OCI-LY3 (cell line): ENCODE results near the gene SLC2A13.

ENCODE experiments used
- H2AFZ ChIP-seq: fragments of 200-600, 300-600 bp; shearing (Covaris generic); 2 replicates; pipeline ENCODE4 v1.6.0; 2014; ENCODE audit warnings: antibody characterized with exemption, low read depth, low read length
- H3K27ac ChIP-seq: fragments of 200-600, 300-600 bp; sonication (generic); 2 replicates; pipeline ENCODE4 v1.5.1; 2014; ENCODE audit warnings: mild to moderate bottlenecking, low read length, moderate library complexity, mixed read lengths
- H3K27me3 ChIP-seq: fragments of 200-600, 300-600 bp; sonication (generic); 2 replicates; pipeline ENCODE4 v1.6.1; 2014; ENCODE audit warnings: low read depth, low read length, mixed read lengths
- H3K36me3 ChIP-seq: fragments of 200-600, 300-600 bp; sonication (generic); replicated peaks from 2 replicates; pipeline ENCODE3; 2014; ENCODE audit warnings: low read depth, low read length, mixed read lengths
- H3K4me1 ChIP-seq: fragments of 300-600, 200-600 bp; sonication (generic); 2 replicates; pipeline ENCODE4 v1.6.1; 2014; ENCODE audit warnings: low read length, mixed read lengths
- H3K4me2 ChIP-seq: fragments of 200-600, 300-600 bp; sonication (generic); 2 replicates; pipeline ENCODE4 v1.6.1; 2014; ENCODE audit warnings: low read length, mixed read lengths
- H3K4me3 ChIP-seq: fragments of 300-600, 200-600 bp; sonication (generic); 2 replicates; pipeline ENCODE4 v1.5.1; 2014; ENCODE audit warnings: antibody characterized with exemption, mild to moderate bottlenecking, low read length, moderate library complexity
- H3K79me2 ChIP-seq: fragments of 300-600, 200-600 bp; shearing (Covaris generic); 2 replicates; pipeline ENCODE4 v1.6.1; 2014; ENCODE audit warnings: mild to moderate bottlenecking, low read length, mixed read lengths
- H3K9ac ChIP-seq: fragments of 300-600, 200-600 bp; shearing (Covaris generic); 2 replicates; pipeline ENCODE4 v1.6.0; 2014; ENCODE audit warnings: mild to moderate bottlenecking, low read length, moderate library complexity
- H3K9me3 ChIP-seq: fragments of 200-600, 300-600 bp; shearing (Covaris generic); 2 replicates; pipeline ENCODE4 v1.6.1; 2014; ENCODE audit warnings: low read length, mixed read lengths; ENCODE audit not compliant: insufficient read depth
- H4K20me1 ChIP-seq: fragments of 200-600, 300-600 bp; sonication (generic); 2 replicates; pipeline ENCODE4 v1.6.1; 2016; ENCODE audit warnings: low read length, mixed read lengths; ENCODE audit not compliant: insufficient read depth
- EZH2phosphoT487 ChIP-seq: fragments of 200-600 bp; shearing (Covaris generic); IDR thresholded peaks from 2 replicates; pipeline ENCODE4 v1.6.1; 2018; ENCODE audit warnings: antibody characterized with exemption, mixed run types, low read depth
- TF ChIP-seq, protein P1 (sequence below): fragments of 200-600, 300-600 bp; sonication (generic); IDR thresholded peaks from 2 replicates; pipeline ENCODE4 v1.5.1; 2014; ENCODE audit warnings: antibody characterized with exemption, low read length, low read depth

Gene SLC2A13

DNA sequence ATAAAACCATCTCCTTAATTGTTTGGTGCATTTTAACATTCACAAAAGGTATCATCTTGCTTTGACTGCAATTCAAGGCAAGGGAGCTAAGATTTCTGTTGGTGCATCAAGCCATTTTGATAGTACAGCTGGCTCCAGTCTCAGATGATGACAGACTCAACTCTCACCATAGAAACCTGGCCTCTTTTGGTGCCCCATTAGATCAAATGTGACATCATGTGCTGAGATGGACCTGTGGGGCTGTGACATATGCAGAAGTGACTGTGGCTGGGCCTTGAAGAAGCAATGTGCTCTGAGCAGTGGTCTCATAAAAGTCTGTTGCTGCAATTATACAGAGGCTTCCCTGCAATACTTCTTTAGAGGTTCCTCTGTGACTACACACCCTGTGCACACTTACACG lies 88.4 kb downstream of the SLC2A13 start:
- no peak overlapping the region for H3K4me2 ChIP-seq
- TF ChIP-seq, protein P1, sequence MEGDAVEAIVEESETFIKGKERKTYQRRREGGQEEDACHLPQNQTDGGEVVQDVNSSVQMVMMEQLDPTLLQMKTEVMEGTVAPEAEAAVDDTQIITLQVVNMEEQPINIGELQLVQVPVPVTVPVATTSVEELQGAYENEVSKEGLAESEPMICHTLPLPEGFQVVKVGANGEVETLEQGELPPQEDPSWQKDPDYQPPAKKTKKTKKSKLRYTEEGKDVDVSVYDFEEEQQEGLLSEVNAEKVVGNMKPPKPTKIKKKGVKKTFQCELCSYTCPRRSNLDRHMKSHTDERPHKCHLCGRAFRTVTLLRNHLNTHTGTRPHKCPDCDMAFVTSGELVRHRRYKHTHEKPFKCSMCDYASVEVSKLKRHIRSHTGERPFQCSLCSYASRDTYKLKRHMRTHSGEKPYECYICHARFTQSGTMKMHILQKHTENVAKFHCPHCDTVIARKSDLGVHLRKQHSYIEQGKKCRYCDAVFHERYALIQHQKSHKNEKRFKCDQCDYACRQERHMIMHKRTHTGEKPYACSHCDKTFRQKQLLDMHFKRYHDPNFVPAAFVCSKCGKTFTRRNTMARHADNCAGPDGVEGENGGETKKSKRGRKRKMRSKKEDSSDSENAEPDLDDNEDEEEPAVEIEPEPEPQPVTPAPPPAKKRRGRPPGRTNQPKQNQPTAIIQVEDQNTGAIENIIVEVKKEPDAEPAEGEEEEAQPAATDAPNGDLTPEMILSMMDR: no peak
- TF ChIP-seq EZH2phosphoT487: no peak
- no peaks in the 10 kb centered on the region for H3K36me3 ChIP-seq
- H4K20me1 ChIP-seq: no peaks in the 10 kb centered on the region
- H3K27ac ChIP-seq: no peak overlapping the region
- H3K4me1 ChIP-seq: peaks cover 18% of the 10 kb centered on the region
- H3K4me3 ChIP-seq: no peak overlapping the region
- H2AFZ ChIP-seq: no peak overlapping the region
- H3K79me2 ChIP-seq: no peaks in the 10 kb centered on the region
- H3K27me3 ChIP-seq: no peaks in the 10 kb centered on the region
- no peak overlapping the region for H3K9ac ChIP-seq
- no peaks in the 10 kb centered on the region for H3K9me3 ChIP-seq

DNA sequence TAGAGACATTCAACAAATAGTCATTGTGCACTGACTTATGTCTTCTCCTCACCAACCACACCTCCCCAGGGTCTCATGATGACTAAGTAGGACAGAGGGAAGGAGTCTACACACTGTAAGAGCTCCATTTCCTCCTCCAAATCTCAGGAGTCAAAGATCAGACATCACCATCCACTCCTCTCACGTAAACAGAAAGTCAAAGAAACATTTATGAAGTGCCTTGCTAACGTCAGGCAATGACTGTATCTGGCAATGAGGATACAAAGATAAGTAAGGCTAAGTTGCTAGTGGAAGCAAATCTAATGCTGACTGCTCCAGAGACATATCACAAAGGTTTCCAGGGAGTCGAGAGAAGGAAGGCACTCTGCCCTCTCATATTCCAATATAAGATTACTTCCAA lies 88.9 kb downstream of the SLC2A13 start:
- Histone ChIP-seq H4K20me1 (no peaks in the 10 kb centered on the region), H3K9me3 (no peaks in the 10 kb centered on the region), H3K27me3 (no peaks in the 10 kb centered on the region), H3K79me2 (no peaks in the 10 kb centered on the region), H2AFZ (no peak overlapping the region), H3K27ac (no peak overlapping the region), H3K4me1 (peaks cover 23% of the 10 kb centered on the region), H3K4me3 (no peak overlapping the region), H3K36me3 (no peaks in the 10 kb centered on the region), H3K4me2 (no peak overlapping the region), H3K9ac (no peak overlapping the region)
- TF ChIP-seq EZH2phosphoT487: no peak
- TF ChIP-seq, protein P1: no peak

DNA sequence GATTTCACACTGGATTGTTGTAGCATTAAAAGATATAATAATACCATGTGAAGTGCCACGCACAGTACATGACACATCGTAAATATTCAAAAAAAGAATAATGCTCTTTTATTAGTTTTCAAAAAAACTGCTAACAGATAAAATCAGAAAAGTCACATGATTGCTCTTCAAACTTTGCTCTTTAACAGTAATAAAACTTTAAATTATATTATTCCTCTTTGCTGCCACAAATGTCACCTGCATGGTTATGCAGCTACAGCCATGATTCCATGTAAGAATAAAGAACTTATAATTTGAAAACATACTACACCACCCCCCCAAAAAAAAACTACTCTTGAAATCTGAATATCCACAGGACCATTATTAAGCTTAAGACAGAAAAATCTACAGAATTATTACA lies 90.0 kb downstream of the SLC2A13 start:
- no peak overlapping the region for H3K9ac ChIP-seq
- H4K20me1 ChIP-seq: no peaks in the 10 kb centered on the region
- no peaks in the 10 kb centered on the region for H3K27me3 ChIP-seq
- H2AFZ ChIP-seq: no peak overlapping the region
- H3K4me3 ChIP-seq: no peak overlapping the region
- TF ChIP-seq, protein P1: no peak
- TF ChIP-seq EZH2phosphoT487: no peak
- no peak overlapping the region for H3K4me2 ChIP-seq
- H3K79me2 ChIP-seq: no peaks in the 10 kb centered on the region
- no peak overlapping the region for H3K27ac ChIP-seq
- H3K4me1 ChIP-seq: peaks cover 33% of the 10 kb centered on the region
- H3K9me3 ChIP-seq: no peaks in the 10 kb centered on the region
- H3K36me3 ChIP-seq: no peaks in the 10 kb centered on the region

DNA sequence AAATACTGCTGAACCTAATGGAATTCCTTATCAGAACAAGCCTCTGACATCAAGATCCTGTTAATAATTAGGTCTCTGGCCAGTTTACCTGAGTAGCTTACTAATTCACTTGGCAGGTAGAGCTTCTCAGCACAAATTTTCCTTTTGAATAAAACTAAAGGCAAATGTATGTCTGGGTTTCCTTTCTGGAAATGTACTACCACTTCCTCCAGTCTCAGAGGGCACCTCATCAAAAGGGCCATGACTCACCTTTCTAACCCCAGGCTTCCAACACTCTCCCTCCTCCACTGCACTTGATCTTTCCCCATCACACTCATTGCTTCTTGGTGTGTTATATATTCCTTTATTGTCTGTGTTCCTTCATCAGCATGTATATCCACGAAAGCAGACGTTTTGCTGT lies 90.5 kb downstream of the SLC2A13 start:
- no peak for TF ChIP-seq EZH2phosphoT487
- TF ChIP-seq, protein P1: no peak
- Histone ChIP-seq H3K9me3 (no peaks in the 10 kb centered on the region), H3K79me2 (no peaks in the 10 kb centered on the region), H3K4me1 (peaks cover 36% of the 10 kb centered on the region), H3K27ac (no peak overlapping the region), H2AFZ (no peak overlapping the region), H3K9ac (no peak overlapping the region), H3K27me3 (no peaks in the 10 kb centered on the region), H3K36me3 (no peaks in the 10 kb centered on the region), H3K4me2 (no peak overlapping the region), H4K20me1 (no peaks in the 10 kb centered on the region), H3K4me3 (no peak overlapping the region)
